ENCODE data around the gene C2orf15.

DNA sequence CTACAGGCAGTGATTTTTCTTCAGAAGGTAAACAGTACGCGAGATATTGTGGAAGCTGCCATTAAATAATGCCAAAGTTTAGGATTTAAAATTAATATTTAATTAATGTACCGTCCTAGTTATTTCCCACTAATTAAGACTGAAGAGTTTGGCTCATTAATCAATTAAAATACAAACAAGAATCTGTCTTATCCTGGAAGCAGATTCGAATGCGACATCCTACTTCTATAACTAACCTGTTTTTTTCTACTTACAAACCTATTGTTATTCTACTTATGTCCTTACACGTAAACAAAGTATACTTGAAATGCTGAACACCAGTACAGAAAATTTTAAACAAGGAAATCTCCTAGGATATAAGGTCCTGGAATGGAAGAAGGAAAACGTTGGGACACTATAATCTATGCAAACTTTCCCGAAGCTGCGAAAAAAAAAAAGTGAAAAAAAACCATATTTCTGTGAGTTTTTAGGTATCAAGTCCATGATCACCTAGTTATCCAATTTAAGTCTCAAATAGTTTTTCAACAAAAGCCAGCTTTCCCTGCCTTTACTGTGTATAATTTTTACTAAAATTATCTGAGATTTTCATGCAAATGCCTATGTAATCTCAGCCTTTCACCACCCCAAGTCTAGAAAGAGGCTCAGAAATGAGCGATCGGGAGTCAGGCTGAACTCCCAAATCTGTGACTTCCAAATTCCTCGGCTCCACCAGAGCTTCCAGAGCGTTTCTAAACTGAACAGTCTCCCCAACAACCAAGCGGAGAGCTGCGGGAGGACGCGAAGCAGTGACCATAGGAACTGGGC is 1.2 kb upstream of the C2orf15 start:
- TF ChIP-seq, protein P1, sequence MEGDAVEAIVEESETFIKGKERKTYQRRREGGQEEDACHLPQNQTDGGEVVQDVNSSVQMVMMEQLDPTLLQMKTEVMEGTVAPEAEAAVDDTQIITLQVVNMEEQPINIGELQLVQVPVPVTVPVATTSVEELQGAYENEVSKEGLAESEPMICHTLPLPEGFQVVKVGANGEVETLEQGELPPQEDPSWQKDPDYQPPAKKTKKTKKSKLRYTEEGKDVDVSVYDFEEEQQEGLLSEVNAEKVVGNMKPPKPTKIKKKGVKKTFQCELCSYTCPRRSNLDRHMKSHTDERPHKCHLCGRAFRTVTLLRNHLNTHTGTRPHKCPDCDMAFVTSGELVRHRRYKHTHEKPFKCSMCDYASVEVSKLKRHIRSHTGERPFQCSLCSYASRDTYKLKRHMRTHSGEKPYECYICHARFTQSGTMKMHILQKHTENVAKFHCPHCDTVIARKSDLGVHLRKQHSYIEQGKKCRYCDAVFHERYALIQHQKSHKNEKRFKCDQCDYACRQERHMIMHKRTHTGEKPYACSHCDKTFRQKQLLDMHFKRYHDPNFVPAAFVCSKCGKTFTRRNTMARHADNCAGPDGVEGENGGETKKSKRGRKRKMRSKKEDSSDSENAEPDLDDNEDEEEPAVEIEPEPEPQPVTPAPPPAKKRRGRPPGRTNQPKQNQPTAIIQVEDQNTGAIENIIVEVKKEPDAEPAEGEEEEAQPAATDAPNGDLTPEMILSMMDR (IDR thresholded peaks at IDR 0.05): no peak
- TF ChIP-seq POLR2AphosphoS5 (IDR thresholded peaks at IDR 0.05): no peak
- no peak for TF ChIP-seq POLR2A (IDR thresholded peaks at IDR 0.05)

All from sigmoid colon (tissue), 4 donors.